ENCODE results near the gene HSF5.

Gene HSF5

GRCh38 chr17:58487589-58488427, at the start of gene HSF5:
Gene HSF5, minus strand, starts transcription at chr17:58488408. Its CDS starts 134 bp downstream, at chr17:58488274.
- peak; percentile 60 to 66 for DNase-seq

- no peak for DNase-seq
Measured at GRCh38 chr17:58537266-58537665, 49.1 kb upstream of the HSF5 start.

GRCh38 chr17:58536542-58536941, 48.3 kb upstream of the HSF5 start:
- no peak for DNase-seq

GRCh38 chr17:58535431-58535830, 47.2 kb upstream of the HSF5 start:
- no peak for DNase-seq

- DNase-seq = no peak
Measured at GRCh38 chr17:58534901-58535421, 46.8 kb upstream of the HSF5 start.

GRCh38 chr17:58534331-58534730, 46.1 kb upstream of the HSF5 start:
- DNase-seq = no peak

- no peak for DNase-seq
Measured at GRCh38 chr17:58533616-58534188, 45.5 kb upstream of the HSF5 start.

- DNase-seq = no peak
Measured at GRCh38 chr17:58532555-58532951, 44.3 kb upstream of the HSF5 start.

GRCh38 chr17:58531661-58532554, 43.7 kb upstream of the HSF5 start:
- peak; percentile 51 for DNase-seq

GRCh38 chr17:58531122-58531521, 42.9 kb upstream of the HSF5 start:
- DNase-seq = no peak

GRCh38 chr17:58530655-58531054, 42.4 kb upstream of the HSF5 start:
- no peak for DNase-seq

GRCh38 chr17:58529275-58529674, 41.1 kb upstream of the HSF5 start:
- DNase-seq = no peak

GRCh38 chr17:58528443-58528842, 40.2 kb upstream of the HSF5 start:
- DNase-seq = no peak

GRCh38 chr17:58527949-58528348, 39.7 kb upstream of the HSF5 start:
- no peak for DNase-seq

- no peak for DNase-seq
Measured at GRCh38 chr17:58527306-58527705, 39.1 kb upstream of the HSF5 start.

- DNase-seq = no peak
Measured at GRCh38 chr17:58525239-58525638, 37.0 kb upstream of the HSF5 start.

- no peak for DNase-seq
Measured at GRCh38 chr17:58521680-58522079, 33.5 kb upstream of the HSF5 start.

- no peak for DNase-seq
Measured at GRCh38 chr17:58520843-58521430, 32.7 kb upstream of the HSF5 start.

- peak; percentile 99 for DNase-seq
Measured at GRCh38 chr17:58517928-58518609, 29.9 kb upstream of the HSF5 start.

GRCh38 chr17:58517378-58517927, 29.2 kb upstream of the HSF5 start:
- no peak for DNase-seq

- DNase-seq = no peak
Measured at GRCh38 chr17:58516644-58517377, 28.6 kb upstream of the HSF5 start.
